Measurements from ENCODE around the gene USP9X. TPM values are rescaled to one million over a fixed set of nuclear protein-coding genes. Genes with fewer than 3 reads are reported as not detected.
"Not testable (repeated sequence)": the region's sequence is repeated elsewhere in the genome, so short reads cannot be mapped to it uniquely, and the experiment has no call there.

The USP9X gene
- polyA plus RNA-seq (2013, experiment 1 of 2) = 61.6 TPM
- 71.3 TPM for polyA plus RNA-seq (2013, experiment 2 of 2)

GRCh38 chrX:41084893-41085511 lies at the start of gene USP9X:
USP9X (plus strand) TSS chrX:41085445; CDS start chrX:41123629, 38,184 bp downstream.
- peak within 1 kb of the TSS; percentile 100 for H3K9ac ChIP-seq (ENCODE audit: low read depth, low read length)
- peaks cover 14% of the 10 kb centered on the region for H3K4me1 ChIP-seq (ENCODE audit: insufficient read depth, low read length)
- WGBS = under 1% methylated on average over 60 of the region's 61 CpGs
- H3K27ac ChIP-seq (ENCODE audit: low read depth, low read length) = peak within 1 kb of the TSS; percentile 100
- H3K36me3 ChIP-seq (ENCODE audit: insufficient read depth, low read length) = peaks cover 15% of the 10 kb centered on the region
- H3K27me3 ChIP-seq (ENCODE audit: insufficient read depth, low read length) = no peaks in the 10 kb centered on the region
- H3K9me3 ChIP-seq (ENCODE audit: insufficient read depth, low read depth, low read length) = no peaks in the 10 kb centered on the region
- H3K4me3 ChIP-seq (ENCODE audit: low read length) = peak within 1 kb of the TSS; percentile 80

- 100% methylated on average over 1 of the region's 1 CpG for WGBS
- no peaks in the 10 kb centered on the region for H3K4me1 ChIP-seq (ENCODE audit: insufficient read depth, low read length)
- H3K9ac ChIP-seq (ENCODE audit: low read depth, low read length) = no peak overlapping the region
- H3K27me3 ChIP-seq (ENCODE audit: insufficient read depth, low read length) = no peaks in the 10 kb centered on the region
- no peak overlapping the region for H3K27ac ChIP-seq (ENCODE audit: low read depth, low read length)
- no peaks in the 10 kb centered on the region for H3K9me3 ChIP-seq (ENCODE audit: insufficient read depth, low read depth, low read length)
- no peak overlapping the region for H3K4me3 ChIP-seq (ENCODE audit: low read length)
- no peaks in the 10 kb centered on the region for H3K36me3 ChIP-seq (ENCODE audit: insufficient read depth, low read length)
Observed at GRCh38 chrX:41035582-41035981, 49.7 kb upstream of the USP9X start.

- Histone ChIP-seq H3K27me3 (ENCODE audit: insufficient read depth, low read length) (no peaks in the 10 kb centered on the region), H3K4me3 (ENCODE audit: low read length) (no peak overlapping the region), H3K4me1 (ENCODE audit: insufficient read depth, low read length) (no peaks in the 10 kb centered on the region), H3K9ac (ENCODE audit: low read depth, low read length) (no peak overlapping the region), H3K9me3 (ENCODE audit: insufficient read depth, low read depth, low read length) (no peaks in the 10 kb centered on the region), H3K27ac (ENCODE audit: low read depth, low read length) (no peak overlapping the region), H3K36me3 (ENCODE audit: insufficient read depth, low read length) (no peaks in the 10 kb centered on the region)
- whole genome bisulfite sequencing = 97% methylated on average over 9 of the region's 9 CpGs
Observed at GRCh38 chrX:41036668-41037326, 48.4 kb upstream of the USP9X start.

GRCh38 chrX:41043196-41043595 lies 42.0 kb upstream of the USP9X start:
- H3K27ac ChIP-seq (ENCODE audit: low read depth, low read length) = no peak overlapping the region
- no peak overlapping the region for H3K4me3 ChIP-seq (ENCODE audit: low read length)
- H3K27me3 ChIP-seq (ENCODE audit: insufficient read depth, low read length) = no peaks in the 10 kb centered on the region
- no peaks in the 10 kb centered on the region for H3K36me3 ChIP-seq (ENCODE audit: insufficient read depth, low read length)
- no peak overlapping the region for H3K9ac ChIP-seq (ENCODE audit: low read depth, low read length)
- H3K4me1 ChIP-seq (ENCODE audit: insufficient read depth, low read length) = peaks cover 11% of the 10 kb centered on the region
- H3K9me3 ChIP-seq (ENCODE audit: insufficient read depth, low read depth, low read length) = no peaks in the 10 kb centered on the region
- WGBS = 90% methylated on average over 6 of the region's 6 CpGs

GRCh38 chrX:41043674-41044345 lies 41.4 kb upstream of the USP9X start:
- no peak overlapping the region for H3K9ac ChIP-seq (ENCODE audit: low read depth, low read length)
- H3K27me3 ChIP-seq (ENCODE audit: insufficient read depth, low read length) = no peaks in the 10 kb centered on the region
- H3K9me3 ChIP-seq (ENCODE audit: insufficient read depth, low read depth, low read length) = no peaks in the 10 kb centered on the region
- H3K36me3 ChIP-seq (ENCODE audit: insufficient read depth, low read length) = no peaks in the 10 kb centered on the region
- no CpG with 5 or more reads among the region's 6 CpGs for WGBS
- peaks cover 11% of the 10 kb centered on the region for H3K4me1 ChIP-seq (ENCODE audit: insufficient read depth, low read length)
- H3K4me3 ChIP-seq (ENCODE audit: low read length) = no peak overlapping the region
- no peak overlapping the region for H3K27ac ChIP-seq (ENCODE audit: low read depth, low read length)

- Histone ChIP-seq H3K4me1 (ENCODE audit: insufficient read depth, low read length) (peaks cover 11% of the 10 kb centered on the region), H3K27ac (ENCODE audit: low read depth, low read length) (no peak overlapping the region), H3K4me3 (ENCODE audit: low read length) (no peak overlapping the region), H3K9ac (ENCODE audit: low read depth, low read length) (no peak overlapping the region), H3K36me3 (ENCODE audit: insufficient read depth, low read length) (no peaks in the 10 kb centered on the region), H3K27me3 (ENCODE audit: insufficient read depth, low read length) (no peaks in the 10 kb centered on the region), H3K9me3 (ENCODE audit: insufficient read depth, low read depth, low read length) (no peaks in the 10 kb centered on the region)
- 39% methylated on average over 3 of the region's 3 CpGs for WGBS
Observed at GRCh38 chrX:41045960-41046567, 39.2 kb upstream of the USP9X start.

GRCh38 chrX:41047878-41048534 lies 37.2 kb upstream of the USP9X start:
- Histone ChIP-seq H3K36me3 (ENCODE audit: insufficient read depth, low read length) (no peaks in the 10 kb centered on the region), H3K27ac (ENCODE audit: low read depth, low read length) (no peak overlapping the region), H3K27me3 (ENCODE audit: insufficient read depth, low read length) (no peaks in the 10 kb centered on the region), H3K9ac (ENCODE audit: low read depth, low read length) (no peak overlapping the region), H3K4me1 (ENCODE audit: insufficient read depth, low read length) (peaks cover 11% of the 10 kb centered on the region), H3K4me3 (ENCODE audit: low read length) (no peak overlapping the region), H3K9me3 (ENCODE audit: insufficient read depth, low read depth, low read length) (no peaks in the 10 kb centered on the region)
- WGBS = 76% methylated on average over 5 of the region's 8 CpGs

- H3K4me1 ChIP-seq (ENCODE audit: insufficient read depth, low read length) = peaks cover 11% of the 10 kb centered on the region
- WGBS = 88% methylated on average over 1 of the region's 1 CpG
- no peak overlapping the region for H3K27ac ChIP-seq (ENCODE audit: low read depth, low read length)
- no peak overlapping the region for H3K4me3 ChIP-seq (ENCODE audit: low read length)
- H3K36me3 ChIP-seq (ENCODE audit: insufficient read depth, low read length) = no peaks in the 10 kb centered on the region
- no peaks in the 10 kb centered on the region for H3K9me3 ChIP-seq (ENCODE audit: insufficient read depth, low read depth, low read length)
- H3K27me3 ChIP-seq (ENCODE audit: insufficient read depth, low read length) = no peaks in the 10 kb centered on the region
- H3K9ac ChIP-seq (ENCODE audit: low read depth, low read length) = no peak overlapping the region
Observed at GRCh38 chrX:41050359-41050758, 34.9 kb upstream of the USP9X start.

GRCh38 chrX:41051288-41051687 lies 34.0 kb upstream of the USP9X start:
- Histone ChIP-seq H3K36me3 (ENCODE audit: insufficient read depth, low read length) (no peaks in the 10 kb centered on the region), H3K4me3 (ENCODE audit: low read length) (no peak overlapping the region), H3K9me3 (ENCODE audit: insufficient read depth, low read depth, low read length) (no peaks in the 10 kb centered on the region), H3K4me1 (ENCODE audit: insufficient read depth, low read length) (peaks cover 5% of the 10 kb centered on the region), H3K27me3 (ENCODE audit: insufficient read depth, low read length) (no peaks in the 10 kb centered on the region), H3K27ac (ENCODE audit: low read depth, low read length) (no peak overlapping the region), H3K9ac (ENCODE audit: low read depth, low read length) (no peak overlapping the region)
- 100% methylated on average over 1 of the region's 1 CpG for WGBS

GRCh38 chrX:41055740-41056139 lies 29.5 kb upstream of the USP9X start:
- Histone ChIP-seq H3K9ac (ENCODE audit: low read depth, low read length) (no peak overlapping the region), H3K36me3 (ENCODE audit: insufficient read depth, low read length) (no peaks in the 10 kb centered on the region), H3K27ac (ENCODE audit: low read depth, low read length) (no peak overlapping the region), H3K4me3 (ENCODE audit: low read length) (no peak overlapping the region), H3K4me1 (ENCODE audit: insufficient read depth, low read length) (no peaks in the 10 kb centered on the region), H3K9me3 (ENCODE audit: insufficient read depth, low read depth, low read length) (no peaks in the 10 kb centered on the region), H3K27me3 (ENCODE audit: insufficient read depth, low read length) (no peaks in the 10 kb centered on the region)
- WGBS = 59% methylated on average over 3 of the region's 3 CpGs

GRCh38 chrX:41063276-41063675 lies 22.0 kb upstream of the USP9X start:
- not testable (repeated sequence) for H3K36me3 ChIP-seq (ENCODE audit: insufficient read depth, low read length); H3K27ac ChIP-seq (ENCODE audit: low read depth, low read length); H3K27me3 ChIP-seq (ENCODE audit: insufficient read depth, low read length); H3K4me1 ChIP-seq (ENCODE audit: insufficient read depth, low read length); H3K4me3 ChIP-seq (ENCODE audit: low read length); H3K9me3 ChIP-seq (ENCODE audit: insufficient read depth, low read depth, low read length); H3K9ac ChIP-seq (ENCODE audit: low read depth, low read length)
- 96% methylated on average over 6 of the region's 8 CpGs for WGBS

Data from HUES64 (cell line).